ENCODE results near the gene KIAA0753. TPM values are rescaled to one million over a fixed set of nuclear protein-coding genes. Genes with fewer than 3 reads are reported as not detected.

KIAA0753 gene
- total and polyA plus RNA-seq, 2 of the 4 experiments (the other 2 are of a cell fraction): 10.2 to 17.6 TPM

DNA sequence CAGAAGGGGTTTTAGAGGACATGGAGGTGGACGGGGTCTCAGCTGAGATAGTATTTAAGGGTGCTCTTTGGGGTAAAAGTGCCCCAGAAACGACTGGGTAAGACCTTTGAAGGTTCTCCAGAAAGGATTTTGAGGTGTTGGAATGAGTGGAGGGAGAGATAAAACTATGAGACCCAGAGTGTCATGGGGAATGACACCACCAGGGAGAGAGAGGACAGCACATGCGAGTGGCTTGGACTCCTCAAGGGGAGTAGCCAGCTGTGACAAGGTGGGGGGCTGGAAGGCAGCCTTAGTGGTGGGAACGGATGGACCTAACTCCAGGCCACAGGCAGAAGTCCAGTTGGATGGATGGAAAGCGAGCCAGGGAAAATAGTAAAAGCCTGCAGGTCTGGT lies 64.9 kb downstream of the KIAA0753 start:
- peak overlapping the region; percentile 66 for H2AFZ ChIP-seq (replicated peaks; ENCODE audit: low read length, poor library complexity)
- H2AK5ac ChIP-seq (ENCODE audit: low read depth, low read length): peak overlapping the region; percentile 55
- H2BK120ac ChIP-seq (ENCODE audit: low read depth, low read length): peak overlapping the region; percentile 87
- H3K4ac ChIP-seq (ENCODE audit: low read depth, low read length): peak overlapping the region; percentile 73
- H4K20me1 ChIP-seq (ENCODE audit: insufficient read depth, low read length): no peaks in the 10 kb centered on the region
- no peaks in the 10 kb centered on the region for H3K27me3 ChIP-seq (ENCODE audit: control insufficient read depth, insufficient read depth, low read length)
- H3K56ac ChIP-seq (ENCODE audit: extremely low read depth, insufficient read depth, low read length): no peak overlapping the region
- ChIA-PET CTCF (no interaction called here), POLR2A (ENCODE audit: unreplicated experiment) (no interaction called here)
- in situ Hi-C loops (cut with MboI; ENCODE audit: low sequenced_read_pairs) (no loop called here), intact Hi-C loops (cut with micrococcal nuclease) (no loop called here), dilution Hi-C loops (cut with HindIII; ENCODE audit: low sequenced_read_pairs, unreplicated experiment) (no loop called here)
- peaks cover 0 to 4% of the 10 kb centered on the region in 2 experiments; a peak in 1 of 4 replicates for H3K79me1 ChIP-seq (ENCODE audit: low read depth in 1 of 2, low read length in 2 of 2)
- DNase-seq (no peak), ATAC-seq (ENCODE audit: low read depth) (peak; percentile 22; the same call in 1 of the 2 replicates)
- H3K36me3 ChIP-seq (ENCODE audit: control insufficient read depth, insufficient read depth, low read length): peaks cover 17% of the 10 kb centered on the region
- no peaks in the 10 kb centered on the region for H3K9me3 ChIP-seq (ENCODE audit: control insufficient read depth, insufficient read depth, low read length)
- H2AK9ac ChIP-seq (replicated peaks; ENCODE audit: low read depth, low read length, poor library complexity): peak overlapping the region; percentile 51
- BruUV-seq (replicated peaks): no TSS peak
- H3K14ac ChIP-seq (replicated peaks; ENCODE audit: low read depth, low read length): peak overlapping the region; percentile 91
- peak overlapping the region; percentile 66 to 74 for H4K8ac ChIP-seq (ENCODE audit: low read depth in 2 of 2, low read length in 2 of 2)
- peaks cover 16% of the 10 kb centered on the region for H3K4me1 ChIP-seq (ENCODE audit: control insufficient read depth, insufficient read depth, low read length)
- TF ChIP-seq MXI1 (IDR thresholded peaks at IDR 0.05; ENCODE audit: borderline replicate concordance, low read depth, low read length) (no peak), MAZ (IDR thresholded peaks at IDR 0.05; ENCODE audit: borderline replicate concordance, low read depth, low read length) (no peak), MAFK (IDR thresholded peaks at IDR 0.05; ENCODE audit: low read depth, low read length) (no peak), CHD1 (IDR thresholded peaks at IDR 0.05; ENCODE audit: low read depth, low read length) (no peak), SMC3 (IDR thresholded peaks at IDR 0.05; ENCODE audit: low read depth, low read length) (no peak)
- TF ChIP-seq, protein P1, sequence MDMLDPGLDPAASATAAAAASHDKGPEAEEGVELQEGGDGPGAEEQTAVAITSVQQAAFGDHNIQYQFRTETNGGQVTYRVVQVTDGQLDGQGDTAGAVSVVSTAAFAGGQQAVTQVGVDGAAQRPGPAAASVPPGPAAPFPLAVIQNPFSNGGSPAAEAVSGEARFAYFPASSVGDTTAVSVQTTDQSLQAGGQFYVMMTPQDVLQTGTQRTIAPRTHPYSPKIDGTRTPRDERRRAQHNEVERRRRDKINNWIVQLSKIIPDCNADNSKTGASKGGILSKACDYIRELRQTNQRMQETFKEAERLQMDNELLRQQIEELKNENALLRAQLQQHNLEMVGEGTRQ (IDR thresholded peaks at IDR 0.05; ENCODE audit: low read depth, low read length): no peak
- TF ChIP-seq, protein P2, sequence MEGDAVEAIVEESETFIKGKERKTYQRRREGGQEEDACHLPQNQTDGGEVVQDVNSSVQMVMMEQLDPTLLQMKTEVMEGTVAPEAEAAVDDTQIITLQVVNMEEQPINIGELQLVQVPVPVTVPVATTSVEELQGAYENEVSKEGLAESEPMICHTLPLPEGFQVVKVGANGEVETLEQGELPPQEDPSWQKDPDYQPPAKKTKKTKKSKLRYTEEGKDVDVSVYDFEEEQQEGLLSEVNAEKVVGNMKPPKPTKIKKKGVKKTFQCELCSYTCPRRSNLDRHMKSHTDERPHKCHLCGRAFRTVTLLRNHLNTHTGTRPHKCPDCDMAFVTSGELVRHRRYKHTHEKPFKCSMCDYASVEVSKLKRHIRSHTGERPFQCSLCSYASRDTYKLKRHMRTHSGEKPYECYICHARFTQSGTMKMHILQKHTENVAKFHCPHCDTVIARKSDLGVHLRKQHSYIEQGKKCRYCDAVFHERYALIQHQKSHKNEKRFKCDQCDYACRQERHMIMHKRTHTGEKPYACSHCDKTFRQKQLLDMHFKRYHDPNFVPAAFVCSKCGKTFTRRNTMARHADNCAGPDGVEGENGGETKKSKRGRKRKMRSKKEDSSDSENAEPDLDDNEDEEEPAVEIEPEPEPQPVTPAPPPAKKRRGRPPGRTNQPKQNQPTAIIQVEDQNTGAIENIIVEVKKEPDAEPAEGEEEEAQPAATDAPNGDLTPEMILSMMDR (conservative IDR thresholded peaks at IDR 0.05; ENCODE audit: low read depth, low read length): no peak
- 82% methylated on average over 4 of the region's 5 CpGs; no CpG with 5 or more reads in 1 of the 2 experiments for WGBS, 2 experiments (ENCODE audit: extremely low coverage in 2 of 2, insufficient read length in 1 of 2)
- peaks cover 13% of the 10 kb centered on the region; the same call in 1 of the 2 replicates for H3K9me1 ChIP-seq (ENCODE audit: insufficient read depth, low read length)
- peak overlapping the region; percentile 66 for H4K91ac ChIP-seq (ENCODE audit: insufficient read depth, low read depth, low read length)
- no peak overlapping the region for H3K4me3 ChIP-seq (ENCODE audit: insufficient read depth, low read depth, low read length)
- H3K27ac ChIP-seq (ENCODE audit: insufficient read depth, low read length): peak overlapping the region; percentile 29; the same call in 1 of the 2 replicates
- H3K9ac ChIP-seq (ENCODE audit: low read depth, low read length): no peak overlapping the region
- peak overlapping the region; percentile 21; the same call in 1 of the 2 replicates for H3K23ac ChIP-seq (ENCODE audit: low read depth, low read length)
- peak overlapping the region; percentile 58 for H2BK5ac ChIP-seq (ENCODE audit: low read depth, low read length, poor library complexity, severe bottlenecking)
- H3K18ac ChIP-seq (ENCODE audit: low read depth, low read length): peak overlapping the region; percentile 49; the same call in 1 of the 2 replicates
- peak overlapping the region; percentile 88 for H2BK20ac ChIP-seq (ENCODE audit: low read depth, low read length)
- no peak overlapping the region for H3K4me2 ChIP-seq (ENCODE audit: low read depth, low read length)
- peak overlapping the region; percentile 0; the same call in 1 of the 3 replicates for H2BK15ac ChIP-seq (ENCODE audit: low read depth, low read length)
- peak overlapping the region; percentile 61; the same call in 1 of the 2 replicates for H4K5ac ChIP-seq (ENCODE audit: low read depth, low read length)
